Liver (tissue), 9 donors: ENCODE results near the gene PPP6R1. TPM values are rescaled to one million over a fixed set of nuclear protein-coding genes. Genes with fewer than 3 reads are reported as not detected.

Experiments
- DNase-seq: peaks from one replicate; pipeline ENCODE4 v3.0.0-alpha.2; 2017; ENCODE audit warnings: low spot score
- H3K27ac ChIP-seq, 2 donors: one replicate each; pipeline ENCODE4 v1.7.0; 2013; ENCODE audit warnings: inconsistent platforms in 2 of 2, low read length in 2 of 2, control low read depth in 1 of 2, low read depth in 1 of 2, mild to moderate bottlenecking in 1 of 2
- H3K27me3 ChIP-seq, 4 donors: one replicate each; pipeline versions ENCODE4 v1.6.1 to v1.7.0; 2013; ENCODE audit warnings: low read length in 3 of 4, inconsistent platforms in 1 of 4, mild to moderate bottlenecking in 1 of 4, moderate library complexity in 1 of 4; ENCODE audit not compliant: control insufficient read depth in 4 of 4, insufficient read depth in 4 of 4
- H3K36me3 ChIP-seq, 4 donors: one replicate each; pipeline versions ENCODE4 v1.6.1 to v1.7.0; 2013; ENCODE audit warnings: low read length in 3 of 4, mild to moderate bottlenecking in 3 of 4, low read depth in 1 of 4, moderate library complexity in 1 of 4; ENCODE audit not compliant: control insufficient read depth in 4 of 4, insufficient read depth in 3 of 4
- H3K4me1 ChIP-seq, 4 donors: one replicate each; pipeline versions ENCODE4 v1.6.1 to v1.7.0; 2013; ENCODE audit warnings: low read length in 3 of 4, mild to moderate bottlenecking in 3 of 4, moderate library complexity in 1 of 4; ENCODE audit not compliant: control insufficient read depth in 4 of 4, insufficient read depth in 4 of 4
- H3K4me3 ChIP-seq, 3 donors: one replicate each; pipeline versions ENCODE4 v1.6.1 to v1.7.0; 2013; ENCODE audit warnings: low read length in 3 of 3, control low read depth in 1 of 3, low read depth in 1 of 3, mild to moderate bottlenecking in 1 of 3
- H3K9ac ChIP-seq, 2 donors: one replicate each; pipeline ENCODE4 v1.7.0; 2013; ENCODE audit warnings: low read length in 2 of 2, mild to moderate bottlenecking in 2 of 2, moderate library complexity in 2 of 2, control low read depth in 1 of 2, low read depth in 1 of 2
- H3K9me3 ChIP-seq, 4 donors: one replicate each; pipeline versions ENCODE4 v1.6.1 to v1.7.0; 2013; ENCODE audit warnings: low read length in 3 of 4; ENCODE audit not compliant: control insufficient read depth in 4 of 4
- ATF3 ChIP-seq: IDR thresholded peaks from 2 replicates; pipeline ENCODE4 v1.6.1; 2016; ENCODE audit warnings: antibody characterized with exemption
- CTCF ChIP-seq: fragments of 150-350 bp; IDR thresholded peaks from 2 replicates; pipeline ENCODE4 v1.5.1; 2017; ENCODE audit warnings: improper control_type of control experiment, low read depth, low read length; ENCODE audit not compliant: missing input control
- EGR1 ChIP-seq, 2 donors: IDR thresholded peaks; 2 replicates each; pipeline ENCODE4 v1.6.1; 2016 to 2018; ENCODE audit warnings: antibody characterized with exemption in 2 of 2, low read depth in 2 of 2
- FOXA1 ChIP-seq: IDR thresholded peaks from 2 replicates; pipeline ENCODE4 v1.6.1; 2016; ENCODE audit warnings: antibody characterized with exemption
- FOXA2 ChIP-seq: IDR thresholded peaks from 2 replicates; pipeline ENCODE4 v1.6.1; 2016; ENCODE audit warnings: antibody characterized with exemption
- GABPA ChIP-seq, 2 donors: IDR thresholded peaks in 1 of 2; conservative IDR thresholded peaks in 1 of 2; 2 replicates each; pipeline ENCODE4 v1.6.1; 2016; ENCODE audit warnings: antibody characterized with exemption in 2 of 2, mild to moderate bottlenecking in 1 of 2, moderate library complexity in 1 of 2
- HNF4A ChIP-seq, 2 donors: conservative IDR thresholded peaks; 2 replicates each; pipeline ENCODE4 v1.6.1; 2016; ENCODE audit warnings: antibody characterized with exemption in 2 of 2, mild to moderate bottlenecking in 2 of 2
- HNF4G ChIP-seq: IDR thresholded peaks from 2 replicates; pipeline ENCODE4 v1.6.1; 2016; ENCODE audit warnings: antibody characterized with exemption
- JUND ChIP-seq, 2 donors: IDR thresholded peaks; 2 replicates each; pipeline ENCODE4 v1.6.1; 2016; ENCODE audit warnings: antibody characterized with exemption in 2 of 2
- MAX ChIP-seq: IDR thresholded peaks from 2 replicates; pipeline ENCODE4 v1.6.1; 2016; ENCODE audit warnings: antibody characterized with exemption
- NR2F2 ChIP-seq: IDR thresholded peaks from 2 replicates; pipeline ENCODE4 v1.6.1; 2016; ENCODE audit warnings: antibody characterized with exemption
- RAD21 ChIP-seq, 2 donors: IDR thresholded peaks; 2 replicates each; pipeline ENCODE4 v1.6.1; 2016; ENCODE audit warnings: antibody characterized with exemption in 2 of 2, mild to moderate bottlenecking in 2 of 2
- RXRA ChIP-seq, 2 donors: IDR thresholded peaks; 2 replicates each; pipeline ENCODE4 v1.6.1; 2017 to 2018; ENCODE audit warnings: antibody characterized with exemption in 2 of 2, mild to moderate bottlenecking in 1 of 2
- SP1 ChIP-seq: IDR thresholded peaks from 2 replicates; pipeline ENCODE4 v1.6.1; 2018; ENCODE audit warnings: antibody characterized with exemption, mild to moderate bottlenecking
- TAF1 ChIP-seq: conservative IDR thresholded peaks from 2 replicates; pipeline ENCODE4 v1.6.1; 2016; ENCODE audit warnings: antibody characterized with exemption, mild to moderate bottlenecking
- YY1 ChIP-seq: IDR thresholded peaks from 2 replicates; pipeline ENCODE4 v1.6.1; 2016; ENCODE audit warnings: antibody characterized with exemption, mild to moderate bottlenecking
- ZBTB33 ChIP-seq: IDR thresholded peaks from 2 replicates; pipeline ENCODE4 v1.6.1; 2016; ENCODE audit warnings: antibody characterized with exemption
- WGBS: extraction: QIAGEN DNeasy Blood & Tissue Kit; methylation state at CpG from one replicate; pipeline ENCODE4 v1.1.7; 2013; 5-methylcytosine and 5-hydroxymethylcytosine counted together
- polyA plus RNA-seq, 2 donors: library from polyadenylated mRNA; stranded (reverse) in 1 of 2; unstranded in 1 of 2; fragments of 200-250 nt in 1 of 2; fragments of >200 nt in 1 of 2; fragmentation: Nextera tagmentation in 1 of 2; extraction: Ambion mirVana in 1 of 2; gene quantifications; one replicate each; pipeline versions ENCODE4 v1.2.1 to v1.2.3, GENCODE V29; 2013 to 2015
- total RNA-seq, 2 donors: library from RNA; depleted of rRNA; stranded (reverse); fragments of >200 nt; gene quantifications; one replicate each; pipeline ENCODE4 v1.2.3, GENCODE V29; 2014
- TF ChIP-seq, protein P1 (sequence below): IDR thresholded peaks from 2 replicates; pipeline ENCODE4 v1.6.1; 2016; ENCODE audit warnings: antibody characterized with exemption, mild to moderate bottlenecking
- donor health status: healthy.
- donor health status: healthy.
- donor health status: healthy.
- donor health status: healthy.
- donor health status: healthy.

PPP6R1 gene
- total RNA-seq (10 to 100 TPM; 24.6 to 40.1 TPM), polyA plus RNA-seq (10 to 100 TPM in 1 of 2 donors, 1 to 10 TPM in 1; 5.5 to 20.4 TPM)

- WGBS: under 1% methylated on average over 76 of the region's 76 CpGs
Measured at GRCh38 chr19:55258828-55259539, at the start of gene PPP6R1. TSS of gene PPP6R1 (minus strand) at chr19:55259017. CDS start at chr19:55247103, 11,914 bp downstream.

More at GRCh38 chr19:55258828-55259539, at the start of gene PPP6R1:
- TF ChIP-seq ATF3 (peak; percentile 70), FOXA2 (peak; percentile 7), YY1 (peak; percentile 93), ZBTB33 (peak; percentile 92), JUND (IDR thresholded peaks at IDR 0.05) (peak; percentile 76 to 79), SP1 (peak; percentile 98), NR2F2 (peak; percentile 70), RAD21 (IDR thresholded peaks at IDR 0.05) (peak; percentile 64 to 67), GABPA (IDR thresholded peaks at IDR 0.05 in 1 of 2, conservative IDR thresholded peaks at IDR 0.05 in 1 of 2) (peak; percentile 63 to 88), FOXA1 (peak; percentile 52), RXRA (IDR thresholded peaks at IDR 0.05) (peak; percentile 94 to 97), MAX (peak; percentile 93), TAF1 (peak; percentile 95), HNF4G (no peak), CTCF (no peak), HNF4A (conservative IDR thresholded peaks at IDR 0.05) (peak; percentile 56 to 60), EGR1 (IDR thresholded peaks at IDR 0.05; ENCODE audit: low read depth in 2 of 2) (peak; percentile 89 to 90)
- TF ChIP-seq, protein P1, sequence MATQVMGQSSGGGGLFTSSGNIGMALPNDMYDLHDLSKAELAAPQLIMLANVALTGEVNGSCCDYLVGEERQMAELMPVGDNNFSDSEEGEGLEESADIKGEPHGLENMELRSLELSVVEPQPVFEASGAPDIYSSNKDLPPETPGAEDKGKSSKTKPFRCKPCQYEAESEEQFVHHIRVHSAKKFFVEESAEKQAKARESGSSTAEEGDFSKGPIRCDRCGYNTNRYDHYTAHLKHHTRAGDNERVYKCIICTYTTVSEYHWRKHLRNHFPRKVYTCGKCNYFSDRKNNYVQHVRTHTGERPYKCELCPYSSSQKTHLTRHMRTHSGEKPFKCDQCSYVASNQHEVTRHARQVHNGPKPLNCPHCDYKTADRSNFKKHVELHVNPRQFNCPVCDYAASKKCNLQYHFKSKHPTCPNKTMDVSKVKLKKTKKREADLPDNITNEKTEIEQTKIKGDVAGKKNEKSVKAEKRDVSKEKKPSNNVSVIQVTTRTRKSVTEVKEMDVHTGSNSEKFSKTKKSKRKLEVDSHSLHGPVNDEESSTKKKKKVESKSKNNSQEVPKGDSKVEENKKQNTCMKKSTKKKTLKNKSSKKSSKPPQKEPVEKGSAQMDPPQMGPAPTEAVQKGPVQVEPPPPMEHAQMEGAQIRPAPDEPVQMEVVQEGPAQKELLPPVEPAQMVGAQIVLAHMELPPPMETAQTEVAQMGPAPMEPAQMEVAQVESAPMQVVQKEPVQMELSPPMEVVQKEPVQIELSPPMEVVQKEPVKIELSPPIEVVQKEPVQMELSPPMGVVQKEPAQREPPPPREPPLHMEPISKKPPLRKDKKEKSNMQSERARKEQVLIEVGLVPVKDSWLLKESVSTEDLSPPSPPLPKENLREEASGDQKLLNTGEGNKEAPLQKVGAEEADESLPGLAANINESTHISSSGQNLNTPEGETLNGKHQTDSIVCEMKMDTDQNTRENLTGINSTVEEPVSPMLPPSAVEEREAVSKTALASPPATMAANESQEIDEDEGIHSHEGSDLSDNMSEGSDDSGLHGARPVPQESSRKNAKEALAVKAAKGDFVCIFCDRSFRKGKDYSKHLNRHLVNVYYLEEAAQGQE: peak; percentile 93
- Histone ChIP-seq H3K9me3 (no peaks in the 10 kb centered on the region), H3K36me3 (peaks cover 0 to 3% (median 0%) of the 10 kb centered on the region in 4 donors), H3K9ac (peak within 1 kb of the TSS; percentile 91 to 96), H3K27me3 (no peaks in the 10 kb centered on the region), H3K4me1 (peaks cover 2 to 43% (median 31%) of the 10 kb centered on the region in 4 donors), H3K27ac (peak within 1 kb of the TSS; percentile 71 to 95), H3K4me3 (peak within 1 kb of the TSS; percentile 81 to 95 (median 91))
- DNase-seq: peak; percentile 98
